ENCODE data around the gene SARS1. TPM values are rescaled to one million over a fixed set of nuclear protein-coding genes. Genes with fewer than 3 reads are reported as not detected.

SARS1 gene
- total and polyA plus RNA-seq, 2 donors (not counting 1 experiment from before 2014, with no cell fraction given), result 59.1 to 115 TPM

DNA sequence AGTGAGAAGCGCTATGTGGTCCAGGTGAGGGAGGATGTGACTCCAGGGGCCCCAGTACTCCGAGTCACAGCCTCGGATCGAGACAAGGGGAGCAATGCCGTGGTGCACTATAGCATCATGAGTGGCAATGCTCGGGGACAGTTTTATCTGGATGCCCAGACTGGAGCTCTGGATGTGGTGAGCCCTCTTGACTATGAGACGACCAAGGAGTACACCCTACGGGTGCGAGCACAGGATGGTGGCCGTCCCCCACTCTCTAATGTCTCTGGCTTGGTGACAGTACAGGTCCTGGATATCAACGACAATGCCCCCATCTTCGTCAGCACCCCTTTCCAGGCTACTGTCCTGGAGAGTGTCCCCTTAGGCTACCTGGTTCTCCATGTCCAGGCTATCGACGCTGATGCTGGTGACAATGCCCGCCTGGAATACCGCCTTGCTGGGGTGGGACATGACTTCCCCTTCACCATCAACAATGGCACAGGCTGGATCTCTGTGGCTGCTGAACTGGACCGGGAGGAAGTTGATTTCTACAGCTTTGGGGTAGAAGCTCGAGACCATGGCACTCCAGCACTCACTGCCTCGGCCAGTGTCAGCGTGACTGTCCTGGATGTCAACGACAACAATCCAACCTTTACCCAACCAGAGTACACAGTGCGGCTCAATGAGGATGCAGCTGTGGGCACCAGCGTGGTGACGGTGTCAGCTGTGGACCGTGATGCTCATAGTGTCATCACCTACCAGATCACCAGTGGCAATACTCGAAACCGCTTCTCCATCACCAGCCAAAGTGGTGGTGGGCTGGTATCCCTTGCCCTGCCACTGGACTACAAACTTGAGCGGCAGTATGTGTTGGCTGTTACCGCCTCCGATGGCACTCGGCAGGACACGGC lies 37.8 kb downstream of the SARS1 start:
- Mint-ChIP-seq H3K4me3 (peak overlapping the region; percentile 47), H3K27ac (no peak overlapping the region), H3K9me3 (ENCODE audit: insufficient read depth) (no peaks in the 10 kb centered on the region), H3K4me1 (peaks cover 11% of the 10 kb centered on the region), H3K27me3 (peaks cover 13% of the 10 kb centered on the region)
- Histone ChIP-seq H3K79me2 (ENCODE audit: control insufficient read depth, insufficient read depth, low read length) (no peaks in the 10 kb centered on the region), H3K4me2 (replicated peaks; ENCODE audit: low read depth, low read length, poor library complexity, severe bottlenecking) (no peak overlapping the region), H2AFZ (ENCODE audit: insufficient read depth, low read depth, low read length, poor library complexity, severe bottlenecking) (no peak overlapping the region), H3K36me3 (replicated peaks in 1 of 2; ENCODE audit: control extremely low read depth in 1 of 2, control insufficient read depth in 1 of 2, extremely low read depth in 1 of 2, insufficient read depth in 2 of 2, low read length in 1 of 2) (no peaks in the 10 kb centered on the region), H3K4me3 (ENCODE audit: control extremely low read depth in 1 of 5, extremely low read depth in 1 of 5, insufficient read depth in 1 of 5, low read depth in 2 of 5, low read length in 4 of 5) (no peak overlapping the region), H4K20me1 (ENCODE audit: control insufficient read depth, insufficient read depth, low read length, poor library complexity, severe bottlenecking) (peaks cover 4% of the 10 kb centered on the region), H3K9ac (ENCODE audit: low read length) (no peak overlapping the region), H3K9me3 (ENCODE audit: control extremely low read depth in 1 of 3, control insufficient read depth in 2 of 3, insufficient read depth in 1 of 3, low read length in 2 of 3) (peaks cover 0 to 16% (median 0%) of the 10 kb centered on the region in 3 donors), H3K27ac (ENCODE audit: low read length in 2 of 2) (no peak overlapping the region), H3K4me1 (ENCODE audit: control insufficient read depth in 2 of 2, insufficient read depth in 2 of 2, low read length in 2 of 2) (peaks cover 11 to 24% of the 10 kb centered on the region in 2 donors), H3K27me3 (replicated peaks in 1 of 4; ENCODE audit: control extremely low read depth in 1 of 4, control insufficient read depth in 3 of 4, insufficient read depth in 4 of 4, low read length in 3 of 4) (peaks cover 0 to 37% (median 12%) of the 10 kb centered on the region in 4 experiments)
- TF ChIP-seq EZH2 (IDR thresholded peaks at IDR 0.05; ENCODE audit: borderline replicate concordance, insufficient read depth, low read depth, low read length, poor library complexity, severe bottlenecking), result no peak
- TF ChIP-seq, protein P1, sequence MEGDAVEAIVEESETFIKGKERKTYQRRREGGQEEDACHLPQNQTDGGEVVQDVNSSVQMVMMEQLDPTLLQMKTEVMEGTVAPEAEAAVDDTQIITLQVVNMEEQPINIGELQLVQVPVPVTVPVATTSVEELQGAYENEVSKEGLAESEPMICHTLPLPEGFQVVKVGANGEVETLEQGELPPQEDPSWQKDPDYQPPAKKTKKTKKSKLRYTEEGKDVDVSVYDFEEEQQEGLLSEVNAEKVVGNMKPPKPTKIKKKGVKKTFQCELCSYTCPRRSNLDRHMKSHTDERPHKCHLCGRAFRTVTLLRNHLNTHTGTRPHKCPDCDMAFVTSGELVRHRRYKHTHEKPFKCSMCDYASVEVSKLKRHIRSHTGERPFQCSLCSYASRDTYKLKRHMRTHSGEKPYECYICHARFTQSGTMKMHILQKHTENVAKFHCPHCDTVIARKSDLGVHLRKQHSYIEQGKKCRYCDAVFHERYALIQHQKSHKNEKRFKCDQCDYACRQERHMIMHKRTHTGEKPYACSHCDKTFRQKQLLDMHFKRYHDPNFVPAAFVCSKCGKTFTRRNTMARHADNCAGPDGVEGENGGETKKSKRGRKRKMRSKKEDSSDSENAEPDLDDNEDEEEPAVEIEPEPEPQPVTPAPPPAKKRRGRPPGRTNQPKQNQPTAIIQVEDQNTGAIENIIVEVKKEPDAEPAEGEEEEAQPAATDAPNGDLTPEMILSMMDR (IDR thresholded peaks at IDR 0.05), result no peak
- CTCF ChIA-PET, result interaction anchor here (0.7 to 1.9 kb wide), 2 partner anchors 12 to 147 kb away, joined by 3 to 4 read pairs; no protein-coding TSS in a partner anchor
- 96% methylated on average over 31 of the region's 32 CpGs for WGBS (ENCODE audit: insufficient coverage)
- intact Hi-C loops (cut with micrococcal nuclease), result no loop called here
- no peak for DNase-seq
- POLR2A ChIA-PET, result no interaction called here
- ATAC-seq (ENCODE audit: low read depth), result no peak

All from B cell (primary cell).